ENCODE measurements around the gene RXRG.

RXRG gene

GRCh38 chr1:165456861-165457260 lies 11.9 kb upstream of the RXRG start:
- Histone ChIP-seq H3K27ac (no peak overlapping the region), H4K20me1 (ENCODE audit: insufficient read depth) (no peaks in the 10 kb centered on the region), H2AFZ (ENCODE audit: low read depth) (no peak overlapping the region), H3K4me2 (no peak overlapping the region), H3K36me3 (ENCODE audit: insufficient read depth) (no peaks in the 10 kb centered on the region), H3K4me1 (ENCODE audit: low read depth, poor library complexity, severe bottlenecking) (no peaks in the 10 kb centered on the region), H3K27me3 (ENCODE audit: insufficient read depth, low read depth) (no peaks in the 10 kb centered on the region), H3K79me2 (ENCODE audit: insufficient read depth, low read depth) (no peaks in the 10 kb centered on the region), H3K4me3 (IDR thresholded peaks at IDR 0.05; ENCODE audit: insufficient read depth, low read depth, low read length) (no peak overlapping the region), H3K9ac (no peak overlapping the region)
- no peak for TF ChIP-seq CTCF (conservative IDR thresholded peaks at IDR 0.05; ENCODE audit: low read depth, low read length)

- Histone ChIP-seq H3K9ac (no peak overlapping the region), H4K20me1 (ENCODE audit: insufficient read depth) (no peaks in the 10 kb centered on the region), H3K79me2 (ENCODE audit: insufficient read depth, low read depth) (no peaks in the 10 kb centered on the region), H3K4me1 (ENCODE audit: low read depth, poor library complexity, severe bottlenecking) (no peaks in the 10 kb centered on the region), H2AFZ (ENCODE audit: low read depth) (no peak overlapping the region), H3K4me3 (IDR thresholded peaks at IDR 0.05; ENCODE audit: insufficient read depth, low read depth, low read length) (no peak overlapping the region), H3K27ac (no peak overlapping the region), H3K36me3 (ENCODE audit: insufficient read depth) (no peaks in the 10 kb centered on the region), H3K4me2 (no peak overlapping the region), H3K27me3 (ENCODE audit: insufficient read depth, low read depth) (no peaks in the 10 kb centered on the region)
- TF ChIP-seq CTCF (conservative IDR thresholded peaks at IDR 0.05; ENCODE audit: low read depth, low read length), result no peak
These were observed 11.2 kb upstream of the RXRG start for GRCh38 chr1:165456114-165456513.

- no peaks in the 10 kb centered on the region for H3K27me3 ChIP-seq (ENCODE audit: insufficient read depth, low read depth)
- H3K4me1 ChIP-seq (ENCODE audit: low read depth, poor library complexity, severe bottlenecking), result no peaks in the 10 kb centered on the region
- no peaks in the 10 kb centered on the region for H3K36me3 ChIP-seq (ENCODE audit: insufficient read depth)
- no peaks in the 10 kb centered on the region for H3K79me2 ChIP-seq (ENCODE audit: insufficient read depth, low read depth)
- H3K4me3 ChIP-seq (IDR thresholded peaks at IDR 0.05; ENCODE audit: insufficient read depth, low read depth, low read length), result no peak overlapping the region
- no peak for TF ChIP-seq CTCF (conservative IDR thresholded peaks at IDR 0.05; ENCODE audit: low read depth, low read length)
- no peak overlapping the region for H2AFZ ChIP-seq (ENCODE audit: low read depth)
- no peak overlapping the region for H3K27ac ChIP-seq
- no peaks in the 10 kb centered on the region for H4K20me1 ChIP-seq (ENCODE audit: insufficient read depth)
- H3K4me2 ChIP-seq, result no peak overlapping the region
- no peak overlapping the region for H3K9ac ChIP-seq
These were observed 10.2 kb upstream of the RXRG start for GRCh38 chr1:165455111-165455510.

- no peaks in the 10 kb centered on the region for H3K27me3 ChIP-seq (ENCODE audit: insufficient read depth, low read depth)
- H3K4me1 ChIP-seq (ENCODE audit: low read depth, poor library complexity, severe bottlenecking), result no peaks in the 10 kb centered on the region
- TF ChIP-seq CTCF (conservative IDR thresholded peaks at IDR 0.05; ENCODE audit: low read depth, low read length), result no peak
- H3K4me2 ChIP-seq, result no peak overlapping the region
- no peaks in the 10 kb centered on the region for H3K79me2 ChIP-seq (ENCODE audit: insufficient read depth, low read depth)
- no peak overlapping the region for H2AFZ ChIP-seq (ENCODE audit: low read depth)
- no peaks in the 10 kb centered on the region for H4K20me1 ChIP-seq (ENCODE audit: insufficient read depth)
- H3K9ac ChIP-seq, result no peak overlapping the region
- no peak overlapping the region for H3K27ac ChIP-seq
- no peaks in the 10 kb centered on the region for H3K36me3 ChIP-seq (ENCODE audit: insufficient read depth)
- no peak overlapping the region for H3K4me3 ChIP-seq (IDR thresholded peaks at IDR 0.05; ENCODE audit: insufficient read depth, low read depth, low read length)
These were observed 9.2 kb upstream of the RXRG start for GRCh38 chr1:165454091-165454610.

All from KMS-11 (cell line).